Stimulated activated CD8-positive, alpha-beta memory T cell treated with anti-CD3 and anti-CD28 coated beads, Interleukin-2, amount 100 ng/mL, for 48 hours (primary cell): ENCODE results near the gene LRP1.

Experiments used
- DNase-seq, 2 donors: peaks; one replicate each; pipeline ENCODE4 v3.0.0-alpha.2; 2020; ENCODE audit warnings: low read depth in 2 of 2

LRP1 gene

GRCh38 chr12:57127726-57128518, at the start of gene LRP1:
TSS of gene LRP1 (plus strand) at chr12:57128483. CDS start at chr12:57128965, 482 bp downstream.
- DNase-seq: peak; percentile 49 to 52

DNA sequence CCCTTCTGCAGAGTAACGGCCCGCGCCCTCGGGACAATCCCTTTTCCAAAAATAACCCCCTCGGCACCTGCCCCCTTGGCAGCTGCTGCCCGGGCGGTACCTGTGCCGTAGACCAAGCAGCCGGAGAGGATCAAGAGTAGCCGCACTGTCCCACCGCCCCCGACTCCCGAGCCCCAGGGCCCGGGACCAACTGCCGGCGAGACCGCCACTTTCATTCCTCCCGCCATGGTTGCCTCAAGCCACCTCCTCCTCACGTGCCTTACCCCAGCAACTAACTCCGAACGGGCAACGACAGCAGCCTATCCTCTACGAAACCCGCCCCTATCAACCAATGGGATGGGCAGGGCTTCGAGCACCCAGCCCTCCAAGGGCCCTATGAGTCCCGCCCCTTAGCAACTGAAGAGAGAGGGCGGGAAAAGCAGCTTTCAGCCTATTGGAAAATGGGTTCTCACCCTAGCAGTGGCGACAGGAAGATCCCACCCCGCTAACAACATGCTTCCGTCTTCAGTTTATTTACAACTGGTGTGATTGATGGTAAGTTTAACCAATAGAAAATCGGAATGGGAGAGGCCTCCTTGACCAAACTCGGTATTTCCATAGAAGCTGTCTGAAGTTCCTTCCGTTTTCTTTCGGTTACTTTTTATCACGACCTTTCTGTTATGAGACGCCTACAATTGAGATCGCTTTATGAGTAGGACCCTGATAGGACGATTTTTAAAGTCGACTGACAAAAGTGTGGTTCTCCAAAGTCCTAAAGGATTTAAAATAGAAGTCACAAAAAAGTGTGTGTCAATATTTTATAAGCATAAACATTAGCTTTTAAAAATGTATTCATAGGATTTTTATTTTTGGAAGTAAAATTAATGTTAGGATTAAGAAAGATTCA, 49.5 kb upstream of the LRP1 start, which contains the start of gene NEMP1:
Gene NEMP1 (minus strand): TSS at position 273 of the 886 bp plus-strand sequence. CDS start 46 bp downstream, at position 227.
- peak; percentile 84 to 90 for DNase-seq

DNA sequence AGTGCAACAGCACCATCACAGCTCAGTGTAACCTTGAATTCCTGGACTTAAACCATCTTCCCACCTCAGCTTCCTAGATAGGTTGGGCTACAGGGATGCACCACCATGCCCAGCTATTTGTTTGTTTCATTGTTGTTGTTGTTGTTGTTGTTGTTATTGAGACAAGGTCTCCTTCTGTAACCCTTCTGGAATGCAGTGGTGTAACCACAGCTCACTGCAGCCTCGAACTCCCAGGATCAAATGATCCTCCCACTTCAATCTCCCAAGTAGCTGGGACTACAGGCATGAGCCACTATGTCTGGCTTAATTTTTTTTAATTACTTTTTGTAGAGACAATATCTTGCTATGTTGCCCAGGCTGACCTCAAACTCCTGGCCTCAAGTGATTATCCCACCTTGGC, 48.5 kb upstream of the LRP1 start:
- no peak for DNase-seq

- no peak for DNase-seq
Observed at GRCh38 chr12:57080855-57081254, 47.4 kb upstream of the LRP1 start.

- DNase-seq: no peak
Observed at GRCh38 chr12:57085999-57086492, 42.2 kb upstream of the LRP1 start.

- peak; percentile 42 to 53 for DNase-seq
Observed at GRCh38 chr12:57086493-57087009, 41.7 kb upstream of the LRP1 start.

- DNase-seq: peak; percentile 93 to 96
Observed at GRCh38 chr12:57087010-57087690, 41.1 kb upstream of the LRP1 start.

DNA sequence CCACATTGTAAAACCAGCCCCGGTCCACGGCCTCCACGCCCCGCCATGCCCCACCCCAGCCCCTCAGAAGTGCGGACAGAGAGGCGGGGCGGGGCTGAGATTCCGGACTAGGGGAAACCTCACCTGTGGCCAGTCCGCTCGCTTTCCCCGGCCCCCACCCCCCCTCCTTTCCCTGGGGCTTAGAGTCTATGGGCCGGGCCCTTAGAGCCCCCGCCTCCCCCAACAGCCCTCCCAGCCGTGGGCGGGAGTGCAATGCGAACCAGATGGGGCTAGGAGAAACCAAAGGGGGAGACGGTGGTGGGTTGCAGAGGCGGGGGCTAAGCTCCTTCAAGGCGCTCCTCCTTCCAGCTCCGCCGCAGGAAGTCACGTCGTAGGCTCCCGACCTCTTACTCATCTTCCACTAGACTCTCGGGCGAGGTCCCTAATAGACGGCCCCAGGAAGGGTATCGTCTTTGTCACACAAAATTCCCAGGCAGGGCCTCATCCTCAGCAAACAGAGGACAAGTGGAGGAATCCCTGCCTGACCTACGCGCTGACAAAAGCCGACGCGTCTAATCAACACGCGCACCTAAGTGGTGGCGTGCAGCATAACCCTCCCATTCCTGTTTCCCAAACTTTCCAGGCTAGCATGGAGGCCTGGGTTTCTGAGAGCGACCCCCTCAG, 40.5 kb upstream of the LRP1 start:
- DNase-seq: peak; percentile 83 to 84

- DNase-seq: peak; percentile 85 to 93
Observed at GRCh38 chr12:57088354-57089270, 39.7 kb upstream of the LRP1 start, which contains the start of gene NAB2. TSS of gene NAB2 (plus strand) at chr12:57089114. CDS start at chr12:57089272, 158 bp downstream.

DNA sequence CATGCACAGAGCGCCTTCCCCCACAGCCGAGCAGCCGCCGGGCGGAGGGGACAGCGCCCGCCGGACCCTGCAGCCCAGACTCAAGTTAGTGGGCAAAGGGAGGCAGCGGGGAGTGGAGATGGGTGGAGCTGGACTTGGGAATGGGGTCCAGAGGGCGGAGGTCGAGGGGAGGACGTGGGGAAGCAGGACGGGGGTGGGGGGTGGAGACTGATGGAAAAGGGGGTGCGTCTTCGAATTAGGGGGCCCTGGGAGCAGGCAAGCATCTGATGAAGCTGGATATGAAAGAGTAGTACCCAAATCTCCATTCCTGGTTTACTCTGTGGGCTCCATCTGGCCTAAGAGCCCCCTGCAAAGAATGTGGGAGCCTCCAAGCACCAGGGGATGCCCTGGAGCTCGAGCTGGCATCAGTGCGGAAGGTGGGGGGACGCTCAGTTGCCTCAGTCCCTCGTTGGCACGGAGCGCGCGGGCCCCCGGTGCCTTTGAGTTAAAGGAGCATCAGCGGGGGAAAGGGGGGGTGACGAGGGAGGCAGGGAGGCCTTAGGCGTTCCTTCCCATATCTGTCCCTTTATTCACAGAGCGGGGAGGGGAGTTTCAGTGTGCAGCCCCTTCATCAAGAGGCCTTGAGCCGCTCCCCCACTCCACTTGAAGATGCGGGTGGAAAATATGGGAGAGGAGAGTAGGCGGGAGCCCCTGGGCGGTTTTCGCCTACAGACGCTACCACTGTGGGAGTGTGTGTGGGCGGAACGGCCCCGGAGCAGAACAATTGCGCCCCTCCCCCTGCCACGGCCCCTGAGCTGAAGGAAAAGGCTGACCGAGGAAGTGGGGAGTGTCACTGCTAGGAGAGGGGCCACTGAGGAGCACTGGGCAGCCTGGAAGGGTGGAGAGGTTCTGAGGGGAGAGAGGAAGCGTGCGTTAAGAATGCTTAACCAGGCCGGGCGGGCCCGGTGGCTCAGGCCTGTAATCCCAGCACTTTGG, 38.7 kb upstream of the LRP1 start:
- DNase-seq: peak in 1 of 2 donors; percentile 39

- DNase-seq: no peak
Observed at GRCh38 chr12:57090490-57090889, 37.8 kb upstream of the LRP1 start.

DNA sequence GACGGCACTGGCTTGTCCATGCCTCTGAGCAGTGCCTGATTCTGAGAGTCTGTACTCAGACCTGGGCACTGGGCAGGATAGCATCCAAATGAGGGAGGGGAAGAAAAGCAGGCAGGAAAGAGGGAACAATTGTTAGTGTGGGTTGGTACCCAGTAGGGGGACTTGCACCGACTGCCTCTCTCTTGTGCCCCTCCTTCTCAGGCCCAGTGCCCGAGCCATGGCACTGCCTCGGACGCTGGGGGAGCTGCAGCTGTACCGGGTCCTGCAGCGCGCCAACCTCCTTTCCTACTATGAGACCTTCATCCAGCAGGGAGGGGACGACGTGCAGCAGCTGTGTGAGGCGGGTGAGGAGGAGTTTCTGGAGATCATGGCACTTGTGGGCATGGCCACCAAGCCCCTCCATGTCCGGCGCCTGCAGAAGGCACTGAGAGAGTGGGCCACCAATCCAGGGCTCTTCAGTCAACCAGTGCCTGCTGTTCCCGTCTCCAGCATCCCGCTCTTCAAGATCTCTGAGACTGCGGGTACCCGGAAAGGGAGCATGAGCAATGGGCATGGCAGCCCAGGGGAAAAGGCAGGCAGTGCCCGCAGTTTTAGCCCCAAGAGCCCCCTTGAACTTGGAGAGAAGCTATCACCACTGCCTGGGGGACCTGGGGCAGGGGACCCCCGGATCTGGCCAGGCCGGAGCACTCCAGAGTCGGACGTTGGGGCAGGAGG, 37.2 kb upstream of the LRP1 start:
- no peak for DNase-seq

GRCh38 chr12:57091638-57092528, 36.4 kb upstream of the LRP1 start:
- no peak for DNase-seq

- no peak for DNase-seq
Observed at GRCh38 chr12:57092529-57092862, 35.8 kb upstream of the LRP1 start.

DNA sequence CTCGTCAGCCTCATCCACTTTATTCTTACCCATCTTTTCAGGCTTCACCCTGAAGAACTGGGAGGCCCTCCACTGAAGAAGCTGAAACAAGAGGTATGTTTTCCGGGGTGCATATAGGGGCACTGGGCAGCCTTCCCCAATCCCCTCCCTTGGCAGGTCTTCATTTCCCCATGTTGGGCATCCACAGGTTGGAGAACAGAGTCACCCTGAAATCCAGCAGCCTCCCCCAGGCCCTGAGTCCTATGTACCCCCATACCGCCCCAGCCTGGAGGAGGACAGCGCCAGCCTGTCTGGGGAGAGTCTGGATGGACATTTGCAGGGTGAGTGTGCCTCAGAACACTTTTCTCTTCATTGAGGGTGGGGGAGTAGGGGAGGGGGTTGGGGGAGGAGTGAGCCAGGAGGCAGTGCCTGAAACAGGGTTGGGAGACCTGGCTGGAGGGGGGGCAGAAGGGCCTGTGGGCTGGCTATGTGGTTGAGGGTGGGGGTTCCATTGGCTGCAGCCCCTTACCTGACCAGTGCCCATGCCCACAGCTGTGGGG, 35.3 kb upstream of the LRP1 start:
- no peak for DNase-seq

GRCh38 chr12:57093415-57094207, 34.7 kb upstream of the LRP1 start:
- peak; percentile 67 to 77 for DNase-seq
